Breast epithelium (tissue), 3 donors: ENCODE data around the gene TINAGL1.

ENCODE experiments used
- CTCF ChIP-seq, 3 donors: fragments of 450-650 bp; IDR thresholded peaks; one replicate each; pipeline ENCODE4 v1.5.1; 2016 to 2017; ENCODE audit warnings: antibody characterized with exemption in 3 of 3, mild to moderate bottlenecking in 3 of 3, moderate library complexity in 3 of 3
- POLR2A ChIP-seq: fragments of 450-650 bp; IDR thresholded peaks from one replicate; pipeline ENCODE4 v1.6.1; 2016; ENCODE audit warnings: antibody characterized with exemption, mild to moderate bottlenecking, moderate library complexity

DNA sequence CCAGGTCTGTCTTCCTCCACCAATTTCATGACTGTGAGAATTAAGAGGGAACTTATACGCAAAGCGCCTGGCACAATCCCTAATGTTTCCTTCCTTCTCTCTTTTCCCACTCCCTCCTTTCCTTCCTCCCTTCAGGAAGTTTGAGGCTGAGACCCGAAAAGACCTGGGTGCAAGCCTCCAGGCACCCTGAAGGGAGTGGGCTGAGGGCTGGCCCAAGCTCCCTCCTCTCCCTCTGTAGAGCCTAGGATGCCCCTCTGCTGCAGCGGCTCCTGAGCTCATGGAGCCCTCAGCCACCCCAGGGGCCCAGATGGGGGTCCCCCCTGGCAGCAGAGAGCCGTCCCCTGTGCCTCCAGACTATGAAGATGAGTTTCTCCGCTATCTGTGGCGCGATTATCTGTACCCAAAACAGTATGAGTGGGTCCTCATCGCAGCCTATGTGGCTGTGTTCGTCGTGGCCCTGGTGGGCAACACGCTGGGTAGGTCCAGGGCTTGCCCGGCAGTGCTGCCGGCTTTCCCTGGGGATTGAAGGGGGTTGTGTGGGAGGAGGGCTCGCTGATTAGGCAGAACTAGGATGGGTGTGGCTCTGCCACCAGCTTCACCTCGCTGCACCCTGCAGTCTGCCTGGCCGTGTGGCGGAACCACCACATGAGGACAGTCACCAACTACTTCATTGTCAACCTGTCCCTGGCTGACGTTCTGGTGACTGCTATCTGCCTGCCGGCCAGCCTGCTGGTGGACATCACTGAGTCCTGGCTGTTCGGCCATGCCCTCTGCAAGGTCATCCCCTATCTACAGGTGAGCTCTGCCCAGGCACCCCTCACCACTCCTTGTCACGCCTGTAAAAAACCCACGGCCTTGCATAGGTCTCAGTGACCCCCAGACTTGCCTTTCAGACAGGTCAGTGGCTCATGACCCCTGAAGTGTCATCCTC is 42.9 kb downstream of the TINAGL1 start:
- no peak for TF ChIP-seq CTCF (IDR thresholded peaks at IDR 0.05)
- TF ChIP-seq POLR2A, result no peak
